GM12875 (cell line): ENCODE results near the gene RBM42.
"Not testable (repeated sequence)": the region's sequence is repeated elsewhere in the genome, so short reads cannot be mapped to it uniquely, and the experiment has no call there.

Experiments used
- H3K4me3 ChIP-seq: one replicate; pipeline ENCODE4 v1.5.1; 2011; ENCODE audit warnings: low read depth, low read length, control low read depth
- CTCF ChIP-seq: IDR thresholded peaks from 2 replicates; pipeline ENCODE4 v1.5.1; 2011; ENCODE audit warnings: low read depth, mild to moderate bottlenecking, control low read depth, inconsistent platforms, low read length, moderate library complexity, borderline replicate concordance; ENCODE audit not compliant: insufficient read depth

RBM42 gene

GRCh38 chr19:35644206-35644986, 15.6 kb downstream of the RBM42 start:
- no peak for TF ChIP-seq CTCF
- H3K4me3 ChIP-seq = peak overlapping the region; percentile 51

DNA sequence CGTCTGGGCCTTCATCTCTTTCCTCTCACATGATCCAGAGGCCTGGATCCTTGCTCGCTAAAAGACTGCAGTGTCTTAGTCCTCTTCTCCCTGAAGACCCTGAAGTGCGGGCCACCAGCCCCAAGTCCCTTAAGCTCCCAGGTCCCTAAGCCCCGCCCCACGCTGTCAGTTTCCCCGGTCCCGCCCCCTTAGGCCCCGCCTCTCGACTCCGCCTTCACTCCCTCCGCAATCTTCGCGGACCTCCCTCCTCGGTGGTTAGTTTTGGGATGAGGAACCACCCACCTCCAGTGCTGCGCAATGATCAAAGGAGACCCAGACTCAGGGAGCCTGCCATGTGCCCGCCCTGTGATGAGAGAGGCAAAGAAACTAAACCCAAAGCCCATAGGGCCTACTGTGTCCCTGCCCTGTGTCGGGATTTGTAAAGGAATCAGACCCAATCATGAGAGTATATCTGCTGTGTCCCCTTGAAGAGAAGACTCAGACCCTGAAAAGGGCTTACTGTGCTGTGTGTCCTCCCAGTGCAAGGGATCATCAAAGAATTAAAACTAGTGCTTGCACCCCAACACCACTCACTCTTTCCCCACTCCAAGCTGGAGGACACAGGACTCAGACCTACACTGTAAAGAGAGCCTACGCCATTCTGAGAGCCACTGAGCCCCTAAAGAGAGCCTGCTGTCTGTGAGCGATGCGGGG, 16.3 kb downstream of the RBM42 start:
- peak overlapping the region; percentile 46 for H3K4me3 ChIP-seq
- TF ChIP-seq CTCF = no peak

GRCh38 chr19:35645680-35646511, 17.1 kb downstream of the RBM42 start:
- no peak overlapping the region for H3K4me3 ChIP-seq
- no peak for TF ChIP-seq CTCF

DNA sequence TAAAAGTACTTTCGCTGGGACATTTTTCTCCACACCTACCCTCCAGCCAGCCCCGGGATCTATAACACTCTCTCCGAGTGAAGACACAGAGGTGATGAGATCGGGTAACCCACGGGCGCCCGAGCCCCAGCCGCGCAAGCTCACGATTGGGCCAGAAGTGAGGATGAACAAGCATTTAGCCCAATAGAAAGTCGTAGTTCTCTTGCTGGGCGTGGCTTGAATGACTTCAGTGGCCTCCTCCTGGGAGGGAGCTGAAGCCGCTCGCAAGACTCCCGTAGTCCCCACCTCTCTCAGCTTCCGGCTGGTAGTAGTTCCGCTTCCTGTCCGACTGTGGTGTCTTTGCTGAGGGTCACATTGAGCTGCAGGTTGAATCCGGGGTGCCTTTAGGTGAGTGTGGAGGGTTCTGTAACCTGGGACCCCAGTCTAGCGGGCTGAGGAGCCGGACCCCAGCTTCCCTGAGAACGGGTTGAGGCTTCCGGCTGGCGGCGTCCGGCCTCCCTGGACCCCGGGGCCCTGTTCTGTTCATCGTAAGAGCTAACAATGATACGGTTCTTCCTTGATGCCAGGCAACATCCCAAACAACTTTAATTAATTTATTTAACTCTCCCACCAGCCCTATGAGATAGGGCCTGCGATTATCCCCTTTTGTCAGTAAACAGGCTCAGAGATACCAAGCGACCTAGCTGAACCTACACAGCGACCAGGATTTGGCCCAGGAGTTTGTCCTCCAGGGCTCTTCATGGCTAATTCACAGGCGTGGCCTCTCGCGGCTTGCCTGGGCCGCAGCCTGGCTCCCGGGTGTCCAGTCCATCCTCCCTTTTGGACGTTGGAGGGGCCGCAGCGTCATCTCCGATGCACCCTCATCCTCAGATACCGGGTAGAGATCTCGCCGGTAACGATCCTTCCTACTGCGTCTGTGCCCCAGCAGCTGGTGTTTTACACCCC, 19.5 kb downstream of the RBM42 start, which contains the start of gene COX6B1:
Gene COX6B1, plus strand, starts transcription at position 307 of the 945 bp plus-strand sequence. CDS start 2,921 bp downstream, outside the sequence.
- no peak for TF ChIP-seq CTCF

DNA sequence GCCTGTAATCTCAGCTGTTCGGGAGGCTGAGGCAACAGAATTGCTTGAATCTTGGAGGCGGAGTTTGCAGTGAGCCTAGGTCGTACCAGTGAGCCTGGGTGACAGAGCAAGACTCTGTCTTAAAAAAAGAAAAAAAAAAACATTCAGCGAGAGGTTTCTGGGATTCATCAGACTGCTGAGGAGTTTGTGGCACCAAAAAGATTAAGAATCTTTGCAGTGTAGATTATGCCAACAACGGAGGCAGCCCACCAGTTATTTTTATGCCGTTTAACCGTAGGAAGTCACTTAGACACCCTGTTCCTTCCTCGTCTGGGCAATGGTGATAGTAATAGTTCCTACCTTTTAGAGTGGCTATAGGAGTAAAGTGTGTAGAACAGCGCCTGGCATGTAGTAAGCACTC, 21.7 kb downstream of the RBM42 start:
- H3K4me3 ChIP-seq = no peak overlapping the region
- TF ChIP-seq CTCF = no peak

More for the DNA sequence above, 19.5 kb downstream of the RBM42 start, which contains the start of gene COX6B1:
- peak within 1 kb of the TSS; percentile 88 for H3K4me3 ChIP-seq

- H3K4me3 ChIP-seq = not testable (repeated sequence)
Measured at GRCh38 chr19:35654828-35655227, 26.0 kb downstream of the RBM42 start.
